CD4-positive, alpha-beta T cell treated with Interleukin-15 for 4 hours (primary cell): Measurements from ENCODE around the gene GUCD1.
"Not testable (repeated sequence)": the region's sequence is repeated elsewhere in the genome, so short reads cannot be mapped to it uniquely, and the experiment has no call there.

Source experiments
- DNase-seq: peaks from one replicate; pipeline ENCODE4 v3.0.0-alpha.2; 2020; ENCODE audit warnings: low spot score

Gene GUCD1

DNA sequence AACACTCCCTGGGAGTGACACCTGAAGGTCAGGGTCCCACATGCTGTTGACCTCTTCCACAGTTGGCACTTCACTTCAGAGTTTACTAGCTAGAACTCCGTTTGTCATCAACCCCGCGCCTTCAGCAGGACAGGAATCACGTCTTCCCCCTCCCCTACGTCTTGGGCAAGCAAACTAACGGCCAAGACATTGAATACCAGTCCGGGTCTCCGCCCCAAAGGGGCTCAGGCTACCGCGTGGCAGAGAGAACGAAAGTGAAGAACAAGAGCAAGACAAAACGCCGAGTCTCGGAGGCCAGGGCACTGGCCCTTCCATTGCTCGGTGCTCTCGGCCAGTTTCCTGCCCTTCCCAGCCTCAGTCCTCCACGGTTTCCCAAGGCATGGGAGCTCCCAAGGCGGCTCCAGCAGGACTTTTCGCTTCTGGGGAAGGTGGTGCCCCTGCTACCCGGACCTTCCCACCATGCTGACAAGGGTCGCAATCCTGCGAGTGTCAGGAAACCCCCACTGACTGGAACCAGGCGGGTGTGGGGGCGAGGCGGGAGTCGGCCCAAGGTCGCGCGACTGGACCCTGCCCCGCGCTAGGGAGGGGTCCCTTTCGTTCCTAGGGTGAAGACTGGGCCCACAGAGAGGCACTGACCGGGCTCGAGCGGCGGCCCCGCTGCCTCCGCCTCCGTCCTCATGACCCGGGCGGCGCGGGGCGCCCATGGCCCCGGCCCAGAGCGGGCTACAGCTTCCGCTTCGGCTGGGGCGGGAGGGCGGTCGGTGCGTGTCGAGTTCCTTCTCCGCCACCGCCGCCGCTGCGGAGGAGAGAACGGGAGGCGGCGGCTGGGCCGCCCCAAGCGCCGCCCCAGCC is at the start of gene GUCD1:
Gene GUCD1 (minus strand): TSS at position 826 of the 852 bp plus-strand sequence. CDS start 147 bp downstream, at position 679.
- peak; percentile 11 for DNase-seq

DNA sequence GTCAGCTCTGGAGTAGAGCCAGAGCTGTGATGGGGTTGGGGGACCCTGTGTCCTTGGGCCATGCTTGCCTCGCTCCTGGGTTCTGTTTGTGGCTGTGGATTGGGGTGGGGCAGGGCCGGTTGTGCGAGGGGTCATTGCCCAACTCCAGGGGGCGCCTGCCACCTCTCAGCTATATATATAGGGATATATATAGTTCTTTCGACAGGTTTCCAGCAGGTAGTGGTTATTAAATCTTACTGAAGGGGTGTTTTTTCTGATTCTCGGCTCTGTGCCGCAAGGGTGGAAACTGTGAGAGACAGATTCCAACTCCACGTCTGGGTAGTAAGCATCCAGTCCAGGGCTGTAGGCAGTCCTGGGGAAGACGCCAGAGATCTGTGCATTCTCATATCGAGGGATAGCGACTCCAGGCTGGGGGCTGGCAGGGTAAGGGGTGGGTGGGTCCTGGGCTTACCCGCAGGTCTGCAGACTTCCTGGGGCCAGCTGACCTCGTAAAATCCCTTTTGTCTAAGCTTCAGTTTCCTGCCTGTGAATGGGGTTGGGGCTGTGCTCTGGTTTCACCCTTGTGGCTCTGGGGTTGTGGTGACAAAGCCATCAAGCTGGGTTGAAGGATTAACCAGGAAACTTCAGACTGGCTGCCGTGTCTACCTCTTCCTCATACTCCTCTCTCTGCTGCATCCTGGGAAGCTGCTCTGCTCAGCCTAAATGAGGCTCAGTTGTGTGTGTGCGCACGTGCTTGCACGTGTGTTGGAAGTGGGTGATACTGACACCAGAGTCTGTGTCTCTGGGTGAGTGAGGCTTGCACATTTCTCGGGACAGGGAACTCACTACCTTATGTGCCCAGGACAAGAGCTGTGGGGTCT is 49.1 kb upstream of the GUCD1 start:
- DNase-seq = peak; percentile 1

DNA sequence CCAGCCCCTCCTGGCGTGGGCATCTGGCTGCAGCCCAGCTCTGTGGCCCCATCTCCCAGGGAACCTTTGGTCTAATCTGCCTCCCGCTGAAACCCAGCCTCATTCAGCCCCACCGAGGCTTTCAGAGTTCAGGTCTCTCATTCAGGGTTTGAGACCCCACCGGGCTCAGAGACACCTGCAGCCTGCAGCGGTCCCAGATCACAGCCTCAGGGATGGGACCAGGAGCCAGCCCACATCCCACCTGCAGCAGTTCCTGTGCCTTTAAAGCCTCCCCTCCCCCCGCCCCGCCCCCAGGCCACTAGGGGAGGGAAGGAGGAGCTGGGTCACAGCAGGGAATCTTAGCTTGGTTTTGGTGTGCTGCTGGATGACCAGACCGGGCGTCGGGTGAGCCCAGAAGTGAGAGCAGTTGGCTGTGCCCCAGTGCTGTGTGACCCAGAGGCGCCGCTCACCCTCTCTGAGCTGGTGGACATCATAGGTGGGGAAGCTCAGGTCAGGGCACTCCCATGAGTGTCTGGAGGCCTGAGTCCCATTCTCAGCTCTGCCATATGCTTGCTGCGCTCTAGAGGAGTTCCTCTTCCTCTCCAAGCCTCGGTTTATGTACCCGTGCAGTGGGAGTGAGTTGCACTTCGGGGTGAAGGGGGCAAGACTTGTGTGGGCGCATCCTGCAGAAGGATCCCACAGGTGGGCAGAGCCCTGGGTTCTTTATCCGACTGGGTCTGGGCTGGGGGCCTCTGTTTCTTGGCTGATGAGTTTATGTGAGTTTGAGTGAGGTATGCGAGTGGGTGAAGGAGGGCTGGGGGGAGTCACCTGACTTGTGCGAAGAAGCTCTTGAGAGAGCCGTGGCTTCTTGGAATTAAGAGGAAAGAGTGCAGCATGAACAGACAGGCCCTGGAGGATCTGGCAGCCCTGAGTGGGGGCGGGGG is 48.2 kb upstream of the GUCD1 start, which contains the start of gene GGT1:
Gene GGT1 (plus strand): TSS at position 347 of the 923 bp plus-strand sequence. CDS start 7,889 bp downstream, outside the sequence.
- DNase-seq = not testable (repeated sequence)

DNA sequence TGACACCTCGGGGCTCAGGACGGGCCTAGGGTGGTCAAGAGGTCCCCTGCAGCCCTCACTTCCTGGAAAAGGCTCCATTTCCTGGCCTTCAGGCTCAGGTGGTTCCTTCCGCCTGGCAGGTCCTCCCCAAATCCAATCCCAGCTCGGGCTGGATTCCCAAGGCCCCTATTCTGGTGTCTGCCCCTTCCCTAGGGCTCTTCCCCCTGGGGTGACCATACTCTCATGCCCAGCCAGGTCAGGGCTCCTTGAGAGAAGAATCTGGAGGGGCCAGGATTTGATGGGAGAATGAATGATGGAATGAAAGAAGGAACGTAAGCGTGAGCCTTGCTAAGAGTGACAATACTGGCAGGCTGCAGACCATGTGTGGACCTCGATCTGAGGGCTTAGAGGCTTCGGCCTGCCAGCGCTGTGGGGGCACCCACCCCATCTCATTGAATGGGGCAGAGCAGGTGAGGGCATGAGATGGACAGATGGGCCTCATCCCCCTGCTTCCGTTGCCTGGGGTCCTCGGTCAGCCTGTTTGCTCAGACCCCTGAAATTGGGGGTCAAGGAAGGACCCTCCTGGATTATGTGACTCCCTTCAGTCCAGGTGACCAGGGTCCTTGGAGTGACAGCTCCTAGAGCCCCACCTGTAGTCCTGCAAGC is 47.3 kb upstream of the GUCD1 start:
- DNase-seq = not testable (repeated sequence)

DNA sequence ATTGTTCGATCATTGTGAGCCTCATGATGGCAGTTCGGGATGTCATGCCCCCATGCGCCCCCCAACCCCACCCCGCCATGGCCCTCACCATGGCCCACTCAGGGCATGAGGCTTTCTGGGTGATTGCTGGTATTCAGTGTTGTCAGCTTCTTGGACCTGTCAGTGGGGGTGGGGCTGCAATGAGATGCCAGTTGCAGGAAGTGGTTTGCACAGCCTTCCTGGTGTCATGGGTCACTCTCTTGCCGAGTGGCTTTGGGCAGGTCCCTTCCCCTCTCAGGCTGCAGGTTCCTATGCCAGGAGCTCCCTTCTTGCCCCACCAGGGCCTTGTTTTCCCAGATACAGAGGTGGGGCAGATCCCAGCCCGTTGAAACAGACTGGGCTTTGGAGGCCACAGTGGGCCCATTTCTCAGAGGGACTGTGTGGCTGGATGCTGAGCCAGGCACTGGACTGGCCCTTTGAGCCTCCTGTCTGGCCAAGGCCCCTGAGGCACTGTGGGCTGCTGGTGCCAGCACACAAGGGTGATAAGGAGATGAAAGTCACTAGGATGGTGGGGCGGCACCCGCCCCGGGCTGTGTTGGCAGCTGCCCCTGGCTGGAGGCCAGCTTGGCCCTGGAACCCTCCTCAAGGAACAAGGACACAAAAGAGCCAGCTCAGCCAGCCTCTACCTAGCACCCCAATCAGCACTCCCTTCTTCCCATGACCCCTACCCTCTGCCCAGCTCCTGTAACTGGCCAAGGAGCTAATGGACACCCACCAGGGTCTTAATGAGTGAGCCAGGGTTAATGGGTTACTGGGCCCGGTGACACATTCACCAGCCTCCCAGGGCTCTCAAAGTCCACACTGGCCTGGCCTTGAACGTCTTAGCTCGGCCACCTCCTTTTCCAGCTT is 46.5 kb upstream of the GUCD1 start:
- DNase-seq = no peak

DNA sequence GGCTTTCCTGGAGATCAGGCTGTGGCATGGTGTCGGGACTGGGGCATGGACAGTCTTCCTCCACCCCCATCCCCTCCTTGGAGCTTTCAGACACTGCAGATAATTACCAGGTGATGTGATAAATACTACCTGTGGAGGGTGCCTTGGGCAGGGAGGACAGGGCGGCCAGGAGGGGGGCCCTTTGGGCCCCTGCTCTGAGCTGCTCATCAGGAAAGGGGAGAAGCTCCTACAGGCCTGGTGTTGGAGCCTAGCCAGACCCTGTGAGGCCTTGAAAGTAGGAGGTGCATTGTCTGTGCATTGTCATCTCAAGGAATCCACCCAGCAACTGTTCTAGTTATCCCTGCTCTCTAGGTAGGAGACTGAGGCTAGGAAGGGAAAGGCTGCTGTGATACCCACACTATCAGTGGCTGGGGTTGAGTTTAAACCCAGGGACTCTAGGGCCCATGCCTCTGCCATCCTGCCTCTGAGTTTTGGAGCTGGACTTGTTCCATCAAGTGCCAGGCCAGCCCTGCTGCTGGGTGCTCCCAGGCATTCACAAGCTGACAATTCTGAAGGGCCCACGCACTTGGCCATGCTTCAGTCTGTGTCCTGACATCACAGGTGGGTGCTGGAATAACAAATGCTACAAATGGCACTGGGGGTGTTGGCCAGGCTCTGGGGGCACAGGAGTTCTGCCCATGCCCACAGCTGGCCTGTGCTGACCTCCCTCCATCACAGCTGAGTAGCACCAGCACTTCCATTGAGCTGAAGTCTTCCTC is 45.2 kb upstream of the GUCD1 start:
- not testable (repeated sequence) for DNase-seq

DNA sequence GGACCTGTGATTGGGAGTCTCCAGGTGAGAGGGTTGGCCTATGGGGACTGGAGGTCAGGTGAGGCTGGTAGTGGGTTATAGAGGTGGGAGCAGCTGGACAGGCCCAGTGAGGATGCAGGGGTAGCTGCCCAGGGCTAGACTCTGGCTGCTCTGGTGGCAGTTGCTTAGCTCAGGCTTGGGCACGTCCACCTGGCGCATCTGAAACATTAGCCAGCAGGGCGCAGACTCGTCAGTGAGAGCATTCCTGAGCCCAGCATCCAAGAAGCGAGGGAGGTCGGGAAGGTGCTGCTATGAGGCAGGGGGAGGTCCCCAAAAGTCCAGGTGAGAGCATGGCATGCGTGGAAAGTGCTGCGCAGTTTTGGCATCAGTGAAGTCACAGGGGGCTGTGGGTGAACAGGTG is 44.6 kb upstream of the GUCD1 start:
- DNase-seq = no peak

DNA sequence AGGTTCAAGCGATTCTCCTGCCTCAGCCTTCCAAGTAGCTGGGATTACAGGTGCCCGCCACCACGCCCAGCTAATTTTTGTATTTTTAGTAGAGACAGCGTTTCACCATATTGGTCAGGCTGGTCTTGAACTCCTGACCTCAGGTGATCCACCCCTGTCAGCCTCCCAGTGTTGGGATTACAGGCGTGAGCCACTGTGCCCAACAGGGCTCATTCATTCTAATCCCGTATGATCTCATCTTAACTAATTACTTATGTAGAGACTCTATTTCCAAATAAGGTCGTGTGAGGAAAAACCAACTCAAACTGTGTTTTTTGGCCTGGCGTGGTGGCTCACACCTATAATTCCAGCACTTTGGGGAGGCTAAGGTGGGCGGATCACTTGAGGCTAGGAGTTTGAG is 42.1 kb upstream of the GUCD1 start:
- DNase-seq = not testable (repeated sequence)

DNA sequence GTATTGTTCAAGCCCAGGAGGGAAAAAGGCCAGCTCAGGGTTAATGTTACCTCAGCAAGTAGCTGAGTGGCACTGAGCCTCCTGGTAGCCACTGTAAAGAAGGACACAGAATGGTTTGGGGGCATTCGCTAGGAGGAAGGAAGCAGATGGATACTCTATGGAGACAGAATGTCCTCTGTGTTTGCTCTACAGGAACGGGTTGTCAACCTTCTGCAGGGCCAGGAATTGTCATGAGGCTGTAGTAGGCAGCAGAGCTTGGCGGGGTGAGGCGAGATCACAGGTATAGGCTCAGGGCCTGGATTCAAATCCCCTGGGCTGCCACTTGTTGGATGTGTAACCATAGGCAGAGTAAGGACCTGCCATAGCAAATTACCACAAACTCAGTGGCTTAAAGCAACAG is 40.9 kb upstream of the GUCD1 start:
- DNase-seq = no peak

DNA sequence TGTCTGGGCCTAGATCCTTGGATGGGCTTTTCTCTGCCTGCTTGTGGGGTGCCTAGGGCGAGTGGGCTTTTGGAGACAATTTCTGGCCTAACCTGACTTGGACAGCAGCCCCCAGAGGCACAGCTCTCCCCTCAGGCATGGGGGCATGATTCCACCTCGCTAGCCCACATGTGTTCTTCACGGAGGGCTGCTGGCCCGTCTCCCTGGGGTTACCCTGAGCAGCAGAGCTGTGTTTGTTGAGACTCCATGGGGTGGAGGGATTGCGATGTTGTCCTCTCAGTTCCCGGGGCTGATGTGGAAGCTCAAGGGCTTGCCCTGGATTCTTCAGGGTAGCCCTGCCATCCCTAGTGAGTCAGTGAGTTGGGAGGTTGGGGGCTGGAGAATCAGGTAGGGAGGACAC is 40.3 kb upstream of the GUCD1 start:
- no peak for DNase-seq

DNA sequence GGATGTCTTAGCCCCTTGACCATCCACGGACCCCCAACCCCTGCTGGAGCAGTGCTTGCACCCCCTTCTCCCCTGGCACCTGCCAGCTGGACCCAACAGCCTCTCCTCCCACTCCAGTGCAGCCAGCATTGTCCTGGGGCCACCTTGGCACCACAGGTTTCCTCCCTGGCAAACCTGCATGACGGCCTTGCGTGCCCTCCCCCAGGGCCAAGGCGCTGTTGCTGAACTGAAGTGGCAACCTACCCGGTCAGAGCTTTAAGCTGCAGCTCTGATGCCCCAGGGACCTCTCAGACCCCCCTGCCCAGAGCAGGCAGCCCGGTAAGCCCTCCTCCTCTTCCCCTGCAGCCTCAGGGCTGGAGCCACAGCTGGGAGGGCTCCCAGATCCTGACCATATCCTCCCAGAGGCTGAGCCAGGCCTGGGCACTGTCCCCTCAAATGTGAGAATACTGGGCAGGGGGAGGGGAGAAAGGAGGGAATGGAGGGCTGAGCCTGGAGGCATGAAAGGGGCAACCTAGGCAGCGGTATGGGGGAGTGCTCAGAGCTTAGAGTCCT is 39.7 kb upstream of the GUCD1 start:
- DNase-seq = no peak

DNA sequence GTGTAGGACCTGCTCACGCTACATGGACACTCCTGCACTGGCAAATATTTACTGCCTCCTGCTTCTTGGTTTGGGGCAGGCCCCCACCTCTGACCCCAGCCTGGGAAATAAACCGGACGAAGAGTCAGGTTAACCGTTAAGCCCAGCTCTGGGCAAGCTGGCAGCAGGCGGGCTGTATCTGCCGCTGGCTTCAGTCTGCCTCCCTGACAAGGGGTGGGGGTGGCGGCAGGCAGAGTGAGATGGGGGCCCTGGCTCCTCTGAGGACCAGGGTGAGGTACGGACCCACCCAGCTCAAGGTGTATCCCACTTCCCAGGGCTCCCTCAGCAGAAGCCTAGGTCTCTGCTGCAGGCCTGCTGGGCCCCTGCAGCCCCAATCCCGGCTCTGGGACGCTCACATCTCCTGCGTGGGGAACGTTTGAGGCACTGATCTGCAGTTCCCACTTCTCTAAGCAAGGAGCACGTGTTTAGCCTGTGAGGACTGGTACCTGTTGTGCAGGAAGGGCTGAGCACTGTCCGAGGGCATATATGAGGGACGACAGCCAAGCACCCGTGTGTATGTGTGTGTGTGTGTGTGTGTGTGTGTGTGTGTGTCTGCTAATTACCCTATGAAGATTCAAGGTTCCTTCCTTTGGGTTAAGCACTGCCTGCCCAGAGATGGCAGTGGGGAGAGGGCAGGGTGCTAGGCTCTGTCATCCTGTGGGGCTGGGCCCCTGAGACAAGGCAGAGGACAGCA is 39.1 kb upstream of the GUCD1 start:
- DNase-seq = no peak

DNA sequence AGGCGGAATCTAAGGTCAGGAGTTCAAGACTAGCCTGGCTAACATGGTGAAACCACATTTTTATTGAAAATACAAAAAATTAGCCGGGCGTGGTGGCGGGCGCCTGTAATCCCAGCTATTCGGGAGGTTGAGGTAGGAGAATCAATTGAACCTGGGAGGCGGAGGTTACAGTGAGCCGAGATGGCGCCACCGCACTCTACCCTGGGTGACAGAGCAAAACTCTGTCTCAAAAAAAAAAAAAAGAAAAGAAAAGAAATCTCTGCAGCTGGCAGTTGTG is 38.6 kb upstream of the GUCD1 start:
- DNase-seq = not testable (repeated sequence)

DNA sequence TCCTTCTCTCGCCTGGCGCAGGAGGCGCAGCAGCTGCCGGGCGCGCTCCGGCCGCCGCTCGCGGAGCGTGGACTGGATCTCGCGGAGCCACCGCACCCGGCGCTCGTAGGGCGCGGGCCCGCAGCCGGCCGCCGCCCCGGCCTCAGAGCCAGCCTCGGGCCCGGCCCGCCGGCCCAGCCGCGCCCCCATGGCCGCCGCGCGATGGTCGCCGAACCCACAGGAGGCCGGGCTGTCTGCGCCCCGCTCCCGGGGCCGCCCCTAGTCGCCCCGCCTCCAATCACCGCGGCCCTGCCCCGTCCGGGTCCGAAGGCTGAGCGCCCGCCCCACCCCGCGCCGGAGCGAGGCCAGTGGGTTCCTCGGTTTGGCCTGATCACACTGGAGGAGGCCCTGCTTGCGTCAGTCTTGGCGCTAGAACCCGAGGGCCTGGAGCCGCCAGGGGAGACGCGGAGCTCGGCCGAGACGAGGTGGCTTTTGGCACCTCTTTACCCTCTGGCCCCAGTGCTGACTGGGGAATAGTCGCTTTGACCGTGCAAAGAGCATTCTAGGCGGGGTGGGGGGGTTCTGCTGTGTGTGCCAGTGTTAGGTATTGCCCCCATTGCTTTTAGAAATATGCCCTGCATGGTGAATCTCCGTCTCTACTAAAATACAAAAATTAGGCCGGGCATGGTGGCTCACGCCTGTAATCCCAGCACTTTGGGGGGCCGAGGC is 38.1 kb upstream of the GUCD1 start, which contains the start of gene LRRC75B:
Gene LRRC75B (minus strand): TSS at position 223 of the 708 bp plus-strand sequence. CDS start 34 bp downstream, at position 189.
- DNase-seq = no peak

DNA sequence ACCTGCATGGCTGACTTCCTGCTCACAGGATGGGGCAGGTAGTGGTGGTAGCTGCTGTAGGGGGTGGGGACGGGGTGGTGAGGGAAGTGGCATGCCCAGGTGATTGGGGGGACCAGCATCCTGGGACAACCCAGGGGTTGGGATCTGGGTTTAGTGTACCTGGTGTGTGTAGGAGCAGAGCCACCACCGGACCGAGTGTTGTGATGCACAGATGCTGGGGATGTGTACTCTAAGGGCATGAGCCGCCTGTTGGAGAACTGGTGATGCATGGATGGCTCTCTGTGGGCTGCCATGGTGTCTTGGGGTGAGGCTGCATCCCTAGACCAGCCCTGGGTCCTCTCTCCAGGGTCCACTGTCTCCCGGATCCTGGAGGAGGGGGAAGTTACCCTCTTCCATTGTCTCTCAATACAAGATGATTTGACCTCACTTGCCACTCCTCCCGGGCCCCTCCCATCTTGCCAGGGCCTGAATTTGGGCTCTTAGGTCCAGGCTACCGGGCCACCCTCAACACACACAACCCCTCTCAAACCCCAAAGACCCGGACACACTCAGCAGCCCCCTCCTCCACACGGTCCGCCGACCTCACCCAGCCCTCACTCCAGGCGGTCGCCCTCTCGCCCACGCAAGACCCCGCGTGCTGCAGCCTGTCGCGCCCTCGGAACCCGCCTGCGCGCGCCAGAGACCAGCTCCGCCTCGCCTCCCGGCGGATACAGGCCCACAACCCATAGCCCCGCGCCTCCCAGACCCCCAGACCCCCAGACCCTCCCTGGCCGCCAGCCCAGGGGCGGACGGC is 37.3 kb upstream of the GUCD1 start:
- no peak for DNase-seq

DNA sequence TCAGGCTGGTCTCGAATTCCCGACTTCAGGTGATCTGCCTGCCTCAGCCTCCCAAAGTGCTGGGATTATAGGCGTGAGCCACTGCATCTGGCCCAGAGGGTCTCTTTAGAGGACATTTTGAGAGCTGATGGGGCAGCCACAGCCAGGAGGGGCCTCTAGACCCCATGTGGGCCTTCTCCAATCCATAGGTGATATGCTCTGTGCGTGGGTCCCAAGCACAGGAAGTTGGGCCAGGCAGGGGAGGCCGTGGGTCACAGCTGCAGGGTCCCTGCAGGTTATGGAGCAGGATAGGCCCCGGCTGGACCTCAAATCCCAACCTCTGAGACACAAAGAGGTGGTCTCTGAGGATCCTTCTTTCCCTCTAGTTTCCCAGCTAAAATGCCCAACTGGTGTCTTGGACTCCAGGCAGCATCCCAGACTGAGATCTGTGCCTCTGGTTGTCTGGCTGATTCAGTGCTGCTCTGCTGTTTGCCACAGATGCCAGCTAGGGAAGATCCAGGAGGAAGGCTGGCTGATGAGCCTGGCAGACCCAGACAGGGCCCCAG is 36.4 kb upstream of the GUCD1 start:
- no peak for DNase-seq
